Lung (tissue), 12 donors: ENCODE data around the gene HOXA5. TPM values are rescaled to one million over a fixed set of nuclear protein-coding genes. Genes with fewer than 3 reads are reported as not detected.

Experiments
- ATAC-seq: fragments of 200-7000 bp; cut with Tn5 transposase; one replicate; pipeline ENCODE4 v1.9.1; 2020; ENCODE audit warnings: moderate number of reproducible peaks; ENCODE audit not compliant: insufficient read depth, low FRiP score
- DNase-seq, 3 donors: peaks; one replicate each; pipeline ENCODE4 v3.0.0-alpha.2; 2013 to 2017
- H3K27ac ChIP-seq, 2 donors: one replicate each; pipeline ENCODE4 v1.5.1; 2013; ENCODE audit warnings: mild to moderate bottlenecking in 2 of 2, moderate library complexity in 2 of 2, control low read depth in 1 of 2, inconsistent platforms in 1 of 2, low read depth in 1 of 2, low read length in 1 of 2
- H3K27me3 ChIP-seq, 3 donors: one replicate each; pipeline ENCODE4 v1.5.1; 2013; ENCODE audit warnings: low read length in 2 of 3; ENCODE audit not compliant: control insufficient read depth in 3 of 3, insufficient read depth in 3 of 3
- H3K36me3 ChIP-seq, 4 donors: one replicate each; pipeline ENCODE4 v1.5.1; 2013; ENCODE audit warnings: low read length in 4 of 4, mild to moderate bottlenecking in 1 of 4, moderate library complexity in 1 of 4; ENCODE audit not compliant: control insufficient read depth in 4 of 4, insufficient read depth in 4 of 4
- H3K4me1 ChIP-seq, 5 donors: one replicate each; pipeline ENCODE4 v1.5.1; 2013; ENCODE audit warnings: low read length in 5 of 5, mild to moderate bottlenecking in 2 of 5, moderate library complexity in 1 of 5; ENCODE audit not compliant: control insufficient read depth in 5 of 5, insufficient read depth in 5 of 5
- H3K4me3 ChIP-seq: one replicate; pipeline ENCODE4 v1.5.1; 2013; ENCODE audit warnings: mild to moderate bottlenecking, control low read depth, moderate library complexity
- H3K9ac ChIP-seq, 2 donors: one replicate each; pipeline ENCODE4 v1.5.1; 2013; ENCODE audit warnings: low read length in 2 of 2, control low read depth in 1 of 2; ENCODE audit not compliant: insufficient read depth in 1 of 2
- H3K9me3 ChIP-seq, 4 donors: one replicate each; pipeline ENCODE4 v1.5.1; 2013; ENCODE audit warnings: low read length in 3 of 4, mild to moderate bottlenecking in 1 of 4, moderate library complexity in 1 of 4; ENCODE audit not compliant: control insufficient read depth in 4 of 4, insufficient read depth in 3 of 4
- WGBS, 2 donors: extraction: QIAGEN DNeasy Blood & Tissue Kit; methylation state at CpG; one replicate each; pipeline ENCODE4 v1.1.7; 2013; 5-methylcytosine and 5-hydroxymethylcytosine counted together
- polyA plus RNA-seq, 2 donors: library from polyadenylated mRNA; stranded (reverse); fragments of 200-250 nt; gene quantifications; one replicate each; pipeline ENCODE4 v1.2.1, GENCODE V29; 2013
- total RNA-seq, 2 donors: library from RNA; depleted of rRNA in 1 of 2; stranded (reverse); fragments of >200 nt in 1 of 2; gene quantifications; one replicate each; pipeline ENCODE4 v1.2.1, GENCODE V29; 2014 to 2021
- TF ChIP-seq, protein P1 (sequence below): IDR thresholded peaks from 2 replicates; pipeline ENCODE4 v1.5.1; 2012; ENCODE audit warnings: mild to moderate bottlenecking; ENCODE audit errors: control extremely low read depth, extremely low read depth
- donor health status: control.
- donor health status: control.
- donor health status: Bipolar disorder and iron deficiency.
- donor health status: healthy.
- donor health status: DM: yes; HTN: yes; CAD: no.

HOXA5 gene
- total and polyA plus RNA-seq, 4 donors: 9.2 to 61.9 (median 15.2) TPM

DNA sequence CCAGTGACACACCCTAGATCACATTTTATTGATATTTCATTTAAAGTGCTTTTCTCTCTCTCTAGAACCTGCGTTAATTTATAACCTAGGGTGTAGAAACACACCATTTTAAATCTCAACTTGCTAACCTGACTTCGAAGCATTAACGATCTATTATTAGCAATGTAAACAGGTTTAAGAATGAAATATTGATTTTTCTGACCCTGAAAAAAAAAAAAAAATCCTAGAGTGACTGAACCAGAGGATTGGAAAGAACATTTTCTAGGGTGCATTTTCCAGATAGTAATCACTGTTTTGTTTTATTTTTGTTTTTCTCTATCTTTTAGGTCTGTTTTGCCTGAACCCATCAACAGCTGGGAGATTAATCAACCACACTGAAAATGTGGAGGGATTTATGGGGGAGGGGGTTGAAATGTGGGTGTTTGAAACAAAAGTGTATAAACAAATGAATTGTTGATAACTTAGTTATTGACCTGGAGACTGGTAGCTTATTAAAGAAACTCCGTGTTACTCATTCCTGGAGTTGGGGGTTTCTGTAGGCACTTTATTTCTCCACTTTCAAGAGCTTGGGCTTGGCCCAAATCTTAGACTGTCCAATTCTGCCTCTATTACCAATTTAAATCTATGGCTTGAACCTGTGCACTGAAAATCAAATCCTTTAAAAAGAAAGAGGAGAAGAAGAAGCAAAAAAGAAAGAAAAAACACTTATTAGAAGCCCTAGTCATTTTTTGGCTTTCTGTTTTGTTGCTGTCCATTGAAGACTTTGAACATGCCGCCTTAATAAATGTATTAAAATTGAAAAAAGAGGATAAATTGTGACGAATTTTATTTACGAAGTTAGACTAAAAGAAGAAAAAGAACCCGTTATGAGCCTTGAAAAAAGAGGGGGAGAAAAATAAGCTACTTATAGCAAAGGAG, 43.8 kb downstream of the HOXA5 start:
- DNase-seq: peak in 2 of 3 donors; percentile 57 to 72
- peaks cover 0 to 54% (median 3%) of the 10 kb centered on the region in 5 donors for H3K4me1 ChIP-seq
- H3K36me3 ChIP-seq: peaks cover 0 to 15% (median 6%) of the 10 kb centered on the region in 4 donors
- TF ChIP-seq, protein P1, sequence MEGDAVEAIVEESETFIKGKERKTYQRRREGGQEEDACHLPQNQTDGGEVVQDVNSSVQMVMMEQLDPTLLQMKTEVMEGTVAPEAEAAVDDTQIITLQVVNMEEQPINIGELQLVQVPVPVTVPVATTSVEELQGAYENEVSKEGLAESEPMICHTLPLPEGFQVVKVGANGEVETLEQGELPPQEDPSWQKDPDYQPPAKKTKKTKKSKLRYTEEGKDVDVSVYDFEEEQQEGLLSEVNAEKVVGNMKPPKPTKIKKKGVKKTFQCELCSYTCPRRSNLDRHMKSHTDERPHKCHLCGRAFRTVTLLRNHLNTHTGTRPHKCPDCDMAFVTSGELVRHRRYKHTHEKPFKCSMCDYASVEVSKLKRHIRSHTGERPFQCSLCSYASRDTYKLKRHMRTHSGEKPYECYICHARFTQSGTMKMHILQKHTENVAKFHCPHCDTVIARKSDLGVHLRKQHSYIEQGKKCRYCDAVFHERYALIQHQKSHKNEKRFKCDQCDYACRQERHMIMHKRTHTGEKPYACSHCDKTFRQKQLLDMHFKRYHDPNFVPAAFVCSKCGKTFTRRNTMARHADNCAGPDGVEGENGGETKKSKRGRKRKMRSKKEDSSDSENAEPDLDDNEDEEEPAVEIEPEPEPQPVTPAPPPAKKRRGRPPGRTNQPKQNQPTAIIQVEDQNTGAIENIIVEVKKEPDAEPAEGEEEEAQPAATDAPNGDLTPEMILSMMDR: no peak
- peaks cover 0 to 54% (median 5%) of the 10 kb centered on the region in 3 donors for H3K27me3 ChIP-seq
- peak overlapping the region; percentile 64 to 98 for H3K9ac ChIP-seq
- H3K27ac ChIP-seq: no peak overlapping the region
- no peak overlapping the region for H3K4me3 ChIP-seq
- peaks cover 0 to 2% (median 0%) of the 10 kb centered on the region in 4 donors for H3K9me3 ChIP-seq
- WGBS, 2 donors: 57 to 67% methylated on average over 8 of the region's 8 CpGs
- ATAC-seq: no peak

DNA sequence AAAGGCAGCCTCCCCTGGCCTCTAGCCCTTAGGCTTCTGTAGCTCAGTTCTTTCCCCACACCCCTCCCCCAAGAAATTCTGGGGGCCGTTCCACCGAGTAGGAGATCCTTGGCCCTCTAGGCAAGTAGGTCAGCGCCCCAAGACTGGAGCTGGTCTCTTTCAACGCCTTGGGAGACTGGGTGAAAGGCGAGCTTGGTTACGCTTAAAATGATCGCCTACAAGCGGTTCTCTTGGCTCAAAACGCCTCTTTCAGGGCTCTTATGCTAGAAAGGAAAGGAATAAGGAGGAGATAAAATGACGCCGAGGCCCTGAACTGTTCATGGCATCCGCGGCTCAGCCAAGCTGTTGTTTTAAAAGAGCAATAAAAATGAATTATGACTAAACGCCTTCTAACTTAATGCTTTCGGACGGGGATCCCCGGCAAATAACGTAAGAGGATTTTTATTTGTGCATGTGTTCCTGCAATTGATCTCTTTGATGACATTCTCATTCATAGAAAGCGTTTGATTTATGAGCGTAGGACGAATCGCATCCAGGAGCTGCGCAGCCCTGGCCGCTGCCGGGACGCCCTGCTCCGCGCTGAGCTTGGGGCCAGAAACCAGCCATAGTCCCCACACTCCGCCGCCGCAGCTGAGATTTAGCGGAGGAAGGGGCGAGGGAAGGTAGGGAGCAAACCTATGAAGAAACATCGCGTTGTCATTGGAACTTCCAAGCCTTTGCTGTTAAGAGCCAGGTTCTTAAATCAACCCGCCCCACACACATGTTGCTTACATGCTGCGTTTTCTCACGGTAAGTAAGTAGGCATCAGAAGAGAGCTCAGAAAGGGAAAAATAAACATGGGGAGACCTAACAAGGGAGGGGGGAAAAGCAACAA, 44.7 kb downstream of the HOXA5 start:
- peak overlapping the region; percentile 40 for H3K4me3 ChIP-seq
- TF ChIP-seq, protein P1: no peak
- peaks cover 0 to 15% (median 6%) of the 10 kb centered on the region in 4 donors for H3K36me3 ChIP-seq
- peak overlapping the region in 1 of 2 donors; percentile 87 for H3K27ac ChIP-seq
- DNase-seq (peak; percentile 75 to 88 (median 87)), ATAC-seq (no peak)
- H3K4me1 ChIP-seq: peaks cover 0 to 55% (median 3%) of the 10 kb centered on the region in 5 donors
- peaks cover 0 to 2% (median 0%) of the 10 kb centered on the region in 4 donors for H3K9me3 ChIP-seq
- WGBS, 2 donors: 16 to 19% methylated on average over 38 of the region's 38 CpGs
- H3K9ac ChIP-seq: peak overlapping the region; percentile 64 to 98
- peaks cover 0 to 57% (median 5%) of the 10 kb centered on the region in 3 donors for H3K27me3 ChIP-seq

DNA sequence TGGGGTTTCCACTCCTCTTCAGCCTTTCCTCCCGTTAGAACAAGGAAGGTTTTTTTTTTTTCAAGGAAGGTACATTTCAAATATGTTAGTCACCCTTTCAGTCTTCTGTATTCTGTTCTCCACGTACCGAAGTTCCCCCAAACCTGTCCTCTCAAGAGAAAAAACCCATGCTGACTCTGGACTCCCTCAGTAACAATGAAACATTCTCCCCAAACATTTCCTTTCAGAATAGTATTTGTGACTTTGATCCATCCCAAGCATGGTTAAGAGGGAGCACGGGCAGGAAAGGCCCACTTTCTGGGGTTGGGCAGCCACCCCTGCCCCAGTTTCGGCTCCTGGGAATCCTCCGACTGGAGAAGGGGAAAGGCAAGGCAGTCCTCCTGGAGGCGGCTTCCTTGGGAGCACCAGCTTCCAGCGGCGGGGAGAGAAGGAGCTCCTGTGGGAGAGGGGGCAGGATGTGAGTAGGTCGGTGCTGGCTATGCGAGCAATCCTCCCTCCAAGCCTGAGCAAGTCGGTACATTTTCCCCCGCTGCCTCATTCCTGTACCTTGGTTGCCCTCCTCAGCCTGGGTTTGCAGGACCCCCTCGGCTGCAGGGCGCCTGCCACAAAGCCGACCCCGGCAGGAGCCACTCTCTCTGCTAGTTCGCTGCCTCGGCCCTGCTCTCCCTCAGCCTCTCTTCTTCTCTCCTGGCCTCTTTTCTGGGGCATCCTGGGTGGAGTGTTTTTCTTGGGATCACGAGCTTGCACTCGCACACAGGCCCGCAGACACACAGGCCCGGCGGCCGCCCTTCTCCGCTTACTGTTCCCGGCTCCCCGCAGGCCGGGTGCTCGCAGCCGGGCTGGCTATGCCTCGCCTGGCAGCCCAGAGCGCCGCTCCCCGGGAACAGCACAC, 45.5 kb downstream of the HOXA5 start:
- 13 to 16% methylated on average over 33 to 35 of the region's 35 CpGs for WGBS, 2 donors
- H3K9me3 ChIP-seq: peaks cover 0 to 2% (median 0%) of the 10 kb centered on the region in 4 donors
- H3K4me3 ChIP-seq: peak overlapping the region; percentile 40
- DNase-seq (peak; percentile 33 to 61 (median 52)), ATAC-seq (no peak)
- H3K36me3 ChIP-seq: peaks cover 0 to 15% (median 6%) of the 10 kb centered on the region in 4 donors
- H3K27ac ChIP-seq: peak overlapping the region in 1 of 2 donors; percentile 87
- peaks cover 0 to 58% (median 6%) of the 10 kb centered on the region in 5 donors for H3K4me1 ChIP-seq
- TF ChIP-seq, protein P1: no peak
- peaks cover 0 to 54% (median 5%) of the 10 kb centered on the region in 3 donors for H3K27me3 ChIP-seq
- peak overlapping the region; percentile 64 to 98 for H3K9ac ChIP-seq
